Activated naive CD4-positive, alpha-beta T cell treated with anti-CD3 and anti-CD28 coated beads, Interleukin-2, amount 50 U/mL, for 24 hours (primary cell): ENCODE data around the gene RBBP8.

Experiments
- H3K27ac Mint-ChIP-seq: one replicate; pipeline ENCODE4 v1.8.0; 2021; ENCODE audit warnings: mild to moderate bottlenecking, mixed read lengths
- H3K27me3 Mint-ChIP-seq: one replicate; pipeline ENCODE4 v1.8.0; 2021; ENCODE audit warnings: mixed read lengths
- H3K36me3 Mint-ChIP-seq: one replicate; pipeline ENCODE4 v1.8.0; 2021; ENCODE audit warnings: mixed read lengths
- H3K4me1 Mint-ChIP-seq: one replicate; pipeline ENCODE4 v1.8.0; 2021; ENCODE audit warnings: mixed read lengths
- H3K4me3 Mint-ChIP-seq: one replicate; pipeline ENCODE4 v1.8.0; 2021; ENCODE audit warnings: mild to moderate bottlenecking, mixed read lengths
- H3K9me3 Mint-ChIP-seq: one replicate; pipeline ENCODE4 v1.8.0; 2021; ENCODE audit warnings: mixed read lengths

The RBBP8 gene

DNA sequence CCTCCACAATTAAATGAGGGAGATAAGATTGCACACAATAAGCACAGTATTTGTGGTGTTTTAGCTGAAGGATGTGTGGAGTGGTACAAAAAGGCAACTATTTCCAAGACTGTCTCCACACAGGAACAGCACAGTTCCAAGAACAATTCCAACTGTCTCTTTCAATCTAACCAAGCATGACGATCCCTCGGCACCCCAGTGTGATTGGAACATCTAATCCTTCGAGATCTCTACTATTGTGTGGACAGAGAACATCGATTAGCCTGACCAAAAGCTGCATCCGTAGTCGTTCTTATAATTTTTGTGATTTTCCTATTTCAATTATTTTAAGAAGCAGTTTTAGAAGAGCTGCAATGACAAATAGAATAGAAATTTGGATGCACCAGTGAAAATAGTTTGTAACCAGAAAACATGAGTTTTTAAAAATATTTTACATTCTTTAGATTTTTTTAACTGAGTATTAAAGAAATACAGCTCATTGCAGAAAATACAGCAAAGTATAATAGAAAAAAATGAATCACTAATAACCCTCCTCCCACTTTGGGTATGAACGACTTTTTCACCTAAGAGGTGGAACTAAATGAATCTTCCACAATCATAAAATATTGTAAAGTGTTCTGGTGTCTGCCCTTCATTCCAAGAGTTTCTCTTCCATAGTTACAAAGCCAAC, 125.8 kb downstream of the RBBP8 start:
- H3K27ac Mint-ChIP-seq: no peak overlapping the region
- H3K27me3 Mint-ChIP-seq: no peaks in the 10 kb centered on the region
- peaks cover 8% of the 10 kb centered on the region for H3K9me3 Mint-ChIP-seq
- H3K36me3 Mint-ChIP-seq: peaks cover 7% of the 10 kb centered on the region
- H3K4me3 Mint-ChIP-seq: no peak overlapping the region
- H3K4me1 Mint-ChIP-seq: no peaks in the 10 kb centered on the region

GRCh38 chr18:23059541-23060465, 126.7 kb downstream of the RBBP8 start:
- H3K27ac Mint-ChIP-seq: no peak overlapping the region
- peaks cover 7% of the 10 kb centered on the region for H3K36me3 Mint-ChIP-seq
- no peaks in the 10 kb centered on the region for H3K4me1 Mint-ChIP-seq
- H3K9me3 Mint-ChIP-seq: peaks cover 8% of the 10 kb centered on the region
- H3K4me3 Mint-ChIP-seq: no peak overlapping the region
- no peaks in the 10 kb centered on the region for H3K27me3 Mint-ChIP-seq

DNA sequence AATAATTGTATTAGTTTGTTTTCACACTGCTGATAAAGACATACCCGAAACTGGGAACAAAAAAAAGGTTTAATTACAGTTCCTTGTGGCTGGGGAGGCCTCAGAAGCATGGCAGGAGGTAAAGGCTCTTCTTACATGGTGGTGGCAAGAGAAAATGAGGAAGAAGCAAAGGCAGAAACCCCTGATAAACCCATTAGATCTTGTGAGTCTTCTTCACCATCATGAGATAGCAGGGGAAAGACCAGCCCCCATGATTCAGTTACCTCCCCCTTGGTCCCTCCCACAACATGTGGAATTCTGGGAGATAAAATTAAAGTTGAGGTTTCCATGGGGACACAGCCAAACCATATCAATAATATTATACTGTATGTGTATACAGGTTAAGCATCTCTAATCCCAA, 128.9 kb downstream of the RBBP8 start:
- Mint-ChIP-seq H3K4me1 (peaks cover 4% of the 10 kb centered on the region), H3K4me3 (no peak overlapping the region), H3K27ac (no peak overlapping the region), H3K27me3 (no peaks in the 10 kb centered on the region), H3K9me3 (peaks cover 8% of the 10 kb centered on the region), H3K36me3 (peaks cover 7% of the 10 kb centered on the region)

GRCh38 chr18:23063502-23063901, 130.4 kb downstream of the RBBP8 start:
- no peak overlapping the region for H3K4me3 Mint-ChIP-seq
- H3K9me3 Mint-ChIP-seq: peaks cover 8% of the 10 kb centered on the region
- H3K36me3 Mint-ChIP-seq: peaks cover 7% of the 10 kb centered on the region
- H3K4me1 Mint-ChIP-seq: peaks cover 14% of the 10 kb centered on the region
- H3K27me3 Mint-ChIP-seq: no peaks in the 10 kb centered on the region
- H3K27ac Mint-ChIP-seq: no peak overlapping the region

GRCh38 chr18:23065234-23065806, 132.2 kb downstream of the RBBP8 start:
- Mint-ChIP-seq H3K27me3 (no peaks in the 10 kb centered on the region), H3K4me1 (peaks cover 31% of the 10 kb centered on the region), H3K27ac (no peak overlapping the region), H3K36me3 (peaks cover 7% of the 10 kb centered on the region), H3K4me3 (no peak overlapping the region), H3K9me3 (peaks cover 8% of the 10 kb centered on the region)

DNA sequence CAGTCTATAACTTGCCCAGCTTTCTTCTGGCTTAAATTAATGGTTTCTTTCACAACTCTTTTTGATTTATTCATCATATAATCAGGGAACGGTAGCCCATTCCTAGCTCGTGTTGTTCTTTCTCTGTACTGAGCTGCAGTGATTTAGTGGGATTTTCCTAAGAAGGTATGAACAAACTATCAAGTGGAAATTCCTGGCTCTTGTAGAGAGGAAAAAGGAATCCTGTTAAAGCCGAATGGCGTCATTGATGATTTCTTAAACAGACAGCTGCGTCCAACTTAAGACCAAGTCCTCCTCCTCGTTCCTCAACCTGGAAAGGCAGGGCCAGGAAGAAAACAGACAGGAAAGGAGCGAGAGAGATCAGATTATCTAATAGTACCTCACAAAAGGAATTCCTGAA, 132.9 kb downstream of the RBBP8 start:
- H3K4me3 Mint-ChIP-seq: no peak overlapping the region
- H3K27me3 Mint-ChIP-seq: no peaks in the 10 kb centered on the region
- H3K4me1 Mint-ChIP-seq: peaks cover 38% of the 10 kb centered on the region
- H3K36me3 Mint-ChIP-seq: peaks cover 7% of the 10 kb centered on the region
- peaks cover 8% of the 10 kb centered on the region for H3K9me3 Mint-ChIP-seq
- no peak overlapping the region for H3K27ac Mint-ChIP-seq

- H3K36me3 Mint-ChIP-seq: peaks cover 7% of the 10 kb centered on the region
- H3K4me1 Mint-ChIP-seq: peaks cover 43% of the 10 kb centered on the region
- H3K4me3 Mint-ChIP-seq: no peak overlapping the region
- H3K27ac Mint-ChIP-seq: no peak overlapping the region
- peaks cover 8% of the 10 kb centered on the region for H3K9me3 Mint-ChIP-seq
- H3K27me3 Mint-ChIP-seq: no peaks in the 10 kb centered on the region
Measured at GRCh38 chr18:23066504-23067039, 133.4 kb downstream of the RBBP8 start.

DNA sequence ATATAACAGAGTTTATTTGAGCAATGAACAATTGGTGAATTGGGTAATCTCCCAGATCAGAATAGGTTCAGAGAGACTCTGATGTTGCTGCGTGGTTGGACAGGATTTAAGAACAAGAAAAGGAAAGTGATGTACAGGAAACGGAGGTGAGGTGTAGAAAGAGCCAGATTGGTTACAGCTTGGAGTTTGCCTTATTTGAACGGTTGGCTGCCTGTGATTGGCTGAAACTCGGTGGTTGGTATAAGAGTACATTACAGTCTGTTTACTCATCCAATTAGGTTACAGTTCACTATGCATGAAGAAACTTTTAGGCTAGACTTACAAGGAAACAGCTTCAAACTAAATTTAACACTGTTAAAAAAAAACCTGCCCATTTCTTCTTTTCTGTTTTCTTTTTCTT, 134.1 kb downstream of the RBBP8 start:
- Mint-ChIP-seq H3K36me3 (peaks cover 7% of the 10 kb centered on the region), H3K9me3 (peaks cover 8% of the 10 kb centered on the region), H3K4me1 (peaks cover 50% of the 10 kb centered on the region), H3K4me3 (no peak overlapping the region), H3K27me3 (no peaks in the 10 kb centered on the region), H3K27ac (no peak overlapping the region)

DNA sequence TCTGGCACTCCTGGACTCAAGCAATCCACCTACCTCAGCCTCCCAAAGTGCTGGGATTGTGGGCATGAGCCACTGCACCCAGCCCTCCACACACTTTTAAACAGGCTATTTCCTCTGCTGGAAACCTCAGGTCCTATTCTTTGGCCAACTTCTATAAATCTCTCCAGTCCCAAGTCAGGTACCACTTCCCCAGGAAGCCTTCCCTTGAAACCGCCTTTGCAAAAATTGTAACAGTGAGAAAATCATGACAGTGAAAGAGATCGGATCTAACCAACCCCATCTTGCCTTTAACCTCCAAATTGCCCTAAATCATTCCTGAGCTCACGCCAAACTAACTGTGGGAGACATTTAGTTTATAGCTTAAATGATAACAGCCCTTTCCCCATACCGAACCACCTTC, 134.9 kb downstream of the RBBP8 start:
- Mint-ChIP-seq H3K27me3 (no peaks in the 10 kb centered on the region), H3K36me3 (peaks cover 7% of the 10 kb centered on the region), H3K4me3 (no peak overlapping the region), H3K27ac (no peak overlapping the region), H3K9me3 (peaks cover 7% of the 10 kb centered on the region), H3K4me1 (peaks cover 58% of the 10 kb centered on the region)

DNA sequence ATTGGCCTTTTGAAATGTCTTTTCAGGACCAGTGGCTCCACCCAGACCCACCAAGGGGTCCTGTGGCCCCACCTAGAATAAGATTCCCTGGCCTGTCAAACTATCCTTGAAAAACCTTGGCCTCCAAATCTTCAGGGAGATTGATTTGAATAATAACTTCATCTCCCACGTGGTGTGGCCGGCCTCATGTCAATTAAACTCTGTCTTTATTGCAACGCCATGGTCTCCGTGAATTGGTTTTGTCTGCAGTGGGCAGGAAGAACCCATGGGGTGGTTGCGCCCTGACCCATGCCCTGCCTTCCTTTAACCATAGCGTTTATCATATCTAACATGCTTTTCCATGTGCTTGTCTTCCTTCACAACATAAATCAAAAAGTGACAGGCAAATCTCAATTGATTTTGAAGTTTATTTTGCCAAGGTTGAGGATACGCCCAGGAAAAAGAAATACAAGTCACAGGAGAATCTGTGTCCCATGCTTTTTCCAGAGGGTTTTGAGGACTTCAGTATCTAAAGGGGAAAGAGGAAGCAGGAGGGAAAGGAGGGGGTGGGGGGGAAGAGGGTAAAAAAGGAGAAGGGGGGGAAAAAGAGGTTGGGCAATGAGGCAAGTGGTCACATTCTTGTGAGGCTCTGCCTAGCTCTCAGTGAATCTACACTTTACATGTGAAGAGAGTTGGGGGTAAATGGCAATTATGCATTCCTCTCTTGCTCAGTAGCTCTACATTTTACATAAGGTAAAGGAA, 135.6 kb downstream of the RBBP8 start:
- Mint-ChIP-seq H3K9me3 (no peaks in the 10 kb centered on the region), H3K4me1 (peaks cover 59% of the 10 kb centered on the region), H3K4me3 (no peak overlapping the region), H3K27me3 (no peaks in the 10 kb centered on the region), H3K36me3 (no peaks in the 10 kb centered on the region), H3K27ac (no peak overlapping the region)

- Mint-ChIP-seq H3K36me3 (no peaks in the 10 kb centered on the region), H3K4me3 (peak overlapping the region; percentile 2), H3K27ac (no peak overlapping the region), H3K27me3 (no peaks in the 10 kb centered on the region), H3K4me1 (peaks cover 63% of the 10 kb centered on the region), H3K9me3 (no peaks in the 10 kb centered on the region)
Measured at GRCh38 chr18:23069481-23069880, 136.4 kb downstream of the RBBP8 start.

- H3K4me1 Mint-ChIP-seq: peaks cover 63% of the 10 kb centered on the region
Measured at GRCh38 chr18:23069898-23070297, 136.8 kb downstream of the RBBP8 start.

GRCh38 chr18:23071285-23071684, 138.2 kb downstream of the RBBP8 start:
- Mint-ChIP-seq H3K4me3 (peak overlapping the region; percentile 42), H3K27me3 (no peaks in the 10 kb centered on the region), H3K27ac (peak overlapping the region; percentile 94), H3K4me1 (peaks cover 63% of the 10 kb centered on the region), H3K36me3 (no peaks in the 10 kb centered on the region), H3K9me3 (no peaks in the 10 kb centered on the region)

More at GRCh38 chr18:23069898-23070297, 136.8 kb downstream of the RBBP8 start:
- Mint-ChIP-seq H3K27me3 (no peaks in the 10 kb centered on the region), H3K4me3 (peak overlapping the region; percentile 2), H3K27ac (peak overlapping the region; percentile 4), H3K36me3 (no peaks in the 10 kb centered on the region), H3K9me3 (no peaks in the 10 kb centered on the region)

DNA sequence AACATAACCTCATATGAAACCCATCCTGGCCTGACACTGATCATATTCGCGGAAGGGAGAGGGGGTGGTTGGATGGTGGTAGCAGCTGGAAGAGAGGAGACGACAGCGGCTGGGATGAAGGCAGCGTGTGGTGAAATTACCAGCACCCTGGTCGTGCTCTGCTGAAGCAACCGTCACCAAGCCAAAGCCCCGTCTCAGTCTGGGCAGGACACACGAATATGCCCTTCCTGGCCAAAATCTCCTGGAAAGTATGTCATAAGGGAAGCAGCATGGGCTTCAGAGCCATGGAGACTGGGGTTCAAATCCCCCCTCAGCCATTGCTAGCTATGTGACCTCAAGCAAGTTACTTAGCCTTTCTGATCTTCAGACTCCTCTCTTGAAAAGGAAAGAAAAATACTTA, 139.0 kb downstream of the RBBP8 start:
- Mint-ChIP-seq H3K36me3 (no peaks in the 10 kb centered on the region), H3K4me1 (peaks cover 59% of the 10 kb centered on the region), H3K4me3 (peak overlapping the region; percentile 42), H3K9me3 (no peaks in the 10 kb centered on the region), H3K27ac (peak overlapping the region; percentile 94), H3K27me3 (no peaks in the 10 kb centered on the region)

DNA sequence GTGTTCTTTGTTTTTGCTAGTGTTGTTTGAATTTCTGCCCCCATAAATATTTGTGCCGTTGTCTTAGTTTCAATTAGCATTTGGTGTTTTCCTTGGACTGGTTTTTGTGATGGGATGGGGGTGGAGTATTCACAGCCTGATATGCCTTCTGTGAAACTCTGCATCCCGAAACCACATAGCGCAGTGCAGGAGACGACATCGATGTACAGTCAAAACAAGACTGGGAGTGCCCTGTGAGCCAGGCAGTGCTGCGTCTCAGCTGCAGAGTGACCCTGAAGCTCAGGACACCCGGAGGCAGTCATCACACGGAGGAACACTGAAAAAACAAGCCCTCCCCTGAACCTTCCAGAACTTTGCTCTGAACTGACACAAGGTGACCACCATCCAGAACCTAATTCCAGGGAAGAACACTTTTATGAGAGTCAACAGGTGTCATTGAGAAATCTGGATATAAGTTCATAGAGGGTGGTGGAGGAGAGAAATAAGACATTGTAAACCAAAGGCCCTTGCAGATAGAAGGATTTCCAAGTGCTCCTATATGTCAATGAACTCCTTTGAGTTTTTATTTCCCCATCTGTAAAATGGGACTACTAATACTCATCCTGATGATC, 141.0 kb downstream of the RBBP8 start:
- no peaks in the 10 kb centered on the region for H3K27me3 Mint-ChIP-seq
- H3K9me3 Mint-ChIP-seq: no peaks in the 10 kb centered on the region
- H3K27ac Mint-ChIP-seq: no peak overlapping the region
- no peaks in the 10 kb centered on the region for H3K36me3 Mint-ChIP-seq
- no peak overlapping the region for H3K4me3 Mint-ChIP-seq
- peaks cover 63% of the 10 kb centered on the region for H3K4me1 Mint-ChIP-seq
